Hematopoietic multipotent progenitor cell treated with erythropoietin and hydrocortisone succinate and interleukin-3 and kit ligand, for 4 days (in vitro differentiated cells): ENCODE measurements around the gene PPP1CA.

Source experiments
- DNase-seq: peaks from one replicate; pipeline ENCODE4 v3.0.0-alpha.2; 2015

Gene PPP1CA

DNA sequence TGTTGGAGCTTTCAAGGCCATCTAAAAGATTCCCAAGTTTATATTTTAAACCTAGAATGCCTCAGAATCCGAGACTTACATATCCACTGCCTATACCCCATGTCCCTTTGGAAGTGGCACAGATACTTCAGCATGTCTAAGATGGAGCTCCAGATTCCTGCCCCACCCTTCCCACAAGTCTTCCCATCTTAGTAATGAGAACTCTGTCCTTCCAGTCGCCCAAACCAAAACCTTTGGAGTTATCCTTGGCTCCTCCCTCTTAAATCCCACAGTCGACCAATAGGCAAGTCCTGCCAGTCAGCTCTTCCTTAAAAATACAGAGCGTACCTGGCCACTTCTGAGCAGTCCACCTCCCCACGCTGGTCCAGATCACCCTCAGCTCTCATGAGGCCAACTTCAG lies 52.6 kb downstream of the PPP1CA start:
- DNase-seq, result no peak
